ENCODE measurements around the gene ZNF552.
A peak's percentile ranks its signal among the peaks of the same experiment; 100 is the strongest.
"Not testable (repeated sequence)": the region's sequence is repeated elsewhere in the genome, so short reads cannot be mapped to it uniquely, and the experiment has no call there.

The ZNF552 gene

DNA sequence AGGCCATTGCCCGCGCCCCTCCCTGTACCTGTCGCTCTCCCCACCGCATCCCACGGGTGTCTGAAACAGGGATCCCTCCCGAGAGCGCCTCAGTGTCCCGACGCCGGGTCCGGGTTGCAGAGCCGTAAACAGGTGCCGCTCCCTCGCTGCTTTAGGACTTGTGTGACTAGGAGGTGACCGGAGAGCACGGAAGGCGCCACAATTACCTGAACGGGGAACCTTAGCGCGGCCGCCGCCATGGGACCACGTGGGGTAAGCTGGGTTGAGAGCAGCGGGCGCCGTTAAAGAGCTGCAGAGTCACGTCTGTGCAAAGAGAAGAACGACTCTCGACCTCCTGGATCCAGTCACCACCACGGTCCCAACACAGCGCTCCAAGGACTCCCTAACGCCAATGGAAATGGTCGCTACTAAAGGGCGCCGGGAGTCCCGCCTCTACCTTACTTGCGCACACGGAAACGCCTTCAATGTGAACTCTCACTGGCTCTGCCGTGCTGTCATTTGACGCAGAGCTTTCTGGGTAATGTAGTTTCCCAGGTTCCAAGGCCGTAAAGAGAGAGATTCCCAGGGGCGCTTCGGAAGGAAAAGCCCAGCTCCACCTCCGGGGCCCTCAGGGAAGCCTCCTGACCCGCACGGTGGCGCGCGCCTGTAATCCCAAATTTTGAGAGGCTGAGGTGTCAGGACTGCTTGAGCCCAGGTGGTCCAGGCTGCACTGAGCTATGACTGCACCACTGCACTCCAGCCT is at the start of gene ZNF552:
Gene ZNF552 (minus strand): TSS at position 409 of the 742 bp plus-strand sequence. CDS start 170 bp downstream, at position 239.
- peak; percentile 69 for DNase-seq

DNA sequence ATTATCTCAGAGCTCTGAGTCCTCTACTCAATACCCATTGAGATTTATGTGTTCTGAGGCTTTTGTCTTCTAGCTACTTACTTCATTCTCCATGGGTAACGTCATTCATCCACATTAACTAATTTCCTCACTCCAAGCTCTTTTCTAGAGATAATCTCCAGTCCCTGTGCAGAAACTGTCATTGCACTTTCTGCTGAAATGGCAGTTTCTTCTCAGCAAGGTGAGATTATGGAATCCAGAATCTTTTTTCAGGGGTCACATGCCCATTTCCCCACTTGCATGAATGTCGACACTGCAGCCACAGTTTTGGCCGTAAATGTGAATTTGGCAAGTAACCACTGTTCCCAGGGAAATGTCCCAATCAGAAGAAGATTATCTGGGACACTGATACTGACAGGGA is 47.6 kb upstream of the ZNF552 start:
- DNase-seq, result not testable (repeated sequence)

DNA sequence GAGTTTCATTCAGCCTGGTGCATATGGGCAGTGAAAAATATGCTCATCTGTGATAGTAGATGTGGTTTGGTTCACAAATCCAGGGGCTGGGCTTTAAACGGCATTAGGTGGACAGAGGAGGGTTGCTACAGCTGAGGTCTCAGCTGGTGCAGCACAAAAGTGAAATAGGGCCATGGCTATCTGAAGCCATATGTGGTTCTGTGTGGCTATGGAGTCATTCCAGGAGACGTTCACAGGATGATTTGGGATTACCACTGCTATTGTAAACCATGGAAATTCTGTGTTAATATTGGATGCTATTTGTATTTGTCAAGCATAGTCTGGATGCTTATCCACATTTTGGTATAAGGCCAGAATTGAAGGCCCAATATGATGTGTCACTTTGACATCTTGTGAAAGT is 39.4 kb upstream of the ZNF552 start:
- DNase-seq, result not testable (repeated sequence)

DNA sequence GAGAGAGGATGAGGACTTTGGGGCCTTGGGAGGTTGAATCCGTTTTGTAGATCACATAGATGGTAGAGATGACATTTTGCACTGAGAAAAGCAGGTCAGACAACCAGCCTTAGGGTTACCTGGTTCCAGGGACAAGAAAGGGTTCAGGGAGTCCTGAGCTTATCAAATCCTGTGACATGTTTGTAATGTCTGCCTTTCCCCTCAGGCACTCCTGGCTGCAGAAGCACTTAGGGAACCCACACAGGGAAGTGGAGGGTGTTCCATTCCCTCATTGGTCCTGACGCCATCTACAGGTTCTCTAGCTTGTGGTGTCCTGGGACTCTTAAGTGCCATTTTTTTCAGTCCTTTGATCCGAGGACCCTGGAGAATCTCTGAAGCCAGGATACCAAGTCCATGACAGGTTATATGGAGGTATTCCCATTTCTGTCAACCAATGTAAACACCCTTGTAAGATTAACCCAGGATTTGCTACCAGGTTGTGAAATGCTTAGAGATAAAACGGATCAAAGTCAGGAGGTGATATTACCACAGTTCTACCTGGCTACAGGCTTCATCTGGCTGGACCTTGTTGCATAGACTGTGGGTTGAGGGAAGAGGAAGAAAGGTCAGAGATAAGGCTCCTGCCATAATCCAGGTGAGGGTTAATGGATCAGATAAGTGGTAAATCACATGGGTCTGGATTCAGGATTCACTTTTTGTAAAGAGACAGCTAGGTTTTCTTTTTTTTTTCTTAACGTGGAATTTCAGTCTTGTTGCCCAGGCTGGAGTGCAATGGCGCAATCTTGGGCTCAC is 37.3 kb upstream of the ZNF552 start:
- DNase-seq, result not testable (repeated sequence)

DNA sequence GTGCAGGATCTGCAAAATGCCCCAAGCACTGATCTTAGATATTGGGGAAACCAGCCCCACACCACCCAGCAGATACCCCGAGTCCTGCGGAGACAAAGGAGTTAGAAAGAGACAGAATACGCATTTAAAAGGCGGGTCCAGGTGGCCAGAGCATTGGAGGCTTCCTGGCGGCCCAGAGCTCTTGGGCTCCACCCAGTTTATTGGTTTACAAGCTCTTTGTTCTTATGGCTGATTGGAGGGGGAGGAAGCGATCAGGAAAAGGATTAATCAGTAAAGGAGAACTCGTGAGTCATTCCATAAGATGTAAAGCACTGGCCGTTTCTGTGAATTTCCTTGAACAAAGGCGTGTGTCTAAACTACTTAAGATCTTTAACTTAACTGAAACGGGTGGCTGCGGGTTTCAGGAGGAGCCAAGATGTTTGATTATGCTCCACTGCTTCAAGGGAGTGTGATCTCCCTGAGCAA is 35.9 kb upstream of the ZNF552 start:
- no peak for DNase-seq

DNA sequence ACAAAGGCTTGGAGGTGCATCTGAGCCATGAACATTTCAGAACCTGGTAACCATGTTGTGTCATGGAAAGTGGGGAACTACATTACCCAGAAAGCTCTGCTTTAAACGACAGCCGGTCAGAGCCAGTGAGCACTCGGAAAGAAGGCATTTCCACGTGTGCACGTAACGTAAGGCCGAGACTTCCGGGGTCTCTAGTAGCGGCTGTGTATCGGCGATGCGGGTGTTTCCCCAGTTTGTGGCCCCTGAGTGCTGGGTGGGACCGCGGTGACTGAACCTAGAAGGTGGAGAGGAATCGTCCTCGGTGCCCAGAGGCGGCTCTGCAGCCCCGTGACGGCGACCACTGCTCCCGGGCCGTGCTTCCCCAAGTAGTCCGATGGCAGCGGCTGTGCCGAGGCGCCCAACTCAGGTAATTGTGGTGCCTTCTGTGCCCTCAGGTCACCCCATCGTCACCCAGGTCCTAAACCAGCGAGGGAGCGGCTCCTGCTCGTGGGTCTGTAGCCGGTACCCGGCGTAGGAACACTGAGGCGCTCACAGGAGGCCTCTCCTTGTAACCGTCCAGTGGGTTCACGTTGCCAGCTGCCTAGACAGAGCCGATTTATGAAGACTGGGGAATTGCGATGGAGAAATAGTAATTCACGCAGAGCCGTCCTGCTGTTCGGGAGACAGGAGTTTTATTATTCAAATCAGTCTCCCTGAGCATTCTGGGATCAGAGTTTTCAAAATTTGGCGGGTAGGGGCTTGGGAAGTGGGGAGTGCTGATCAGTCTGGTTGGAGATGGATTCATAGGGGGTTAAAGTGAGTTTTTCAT is 35.2 kb upstream of the ZNF552 start, which contains the start of gene ZNF587:
Gene ZNF587 (plus strand): TSS at position 194 of the 808 bp plus-strand sequence. CDS start 180 bp downstream, at position 374.
- peak; percentile 49 for DNase-seq

DNA sequence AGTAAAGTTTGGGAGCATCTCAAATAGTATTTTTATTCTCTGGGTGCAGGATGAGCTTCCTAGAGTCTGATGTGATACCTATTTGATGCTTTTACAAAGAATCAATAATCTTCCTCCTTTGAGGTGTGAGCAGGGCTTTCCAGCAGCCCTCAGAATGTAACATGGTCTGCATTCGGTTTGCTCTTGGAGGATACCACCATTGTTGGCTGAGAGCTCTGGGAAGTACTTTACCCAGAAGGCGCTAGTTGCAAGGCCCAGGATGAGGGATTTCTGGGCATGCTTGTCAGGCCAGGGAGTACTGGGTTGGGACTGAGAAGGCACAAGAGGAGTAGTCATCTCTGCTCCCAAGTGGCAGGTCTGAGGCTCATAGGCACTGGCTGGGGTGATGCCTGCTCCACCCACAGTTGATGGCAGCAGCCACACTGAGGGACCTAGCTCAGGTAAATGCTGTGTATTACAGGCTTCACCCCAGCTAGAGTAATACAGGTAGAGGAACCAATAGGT is 34.5 kb upstream of the ZNF552 start:
- DNase-seq, result not testable (repeated sequence)

DNA sequence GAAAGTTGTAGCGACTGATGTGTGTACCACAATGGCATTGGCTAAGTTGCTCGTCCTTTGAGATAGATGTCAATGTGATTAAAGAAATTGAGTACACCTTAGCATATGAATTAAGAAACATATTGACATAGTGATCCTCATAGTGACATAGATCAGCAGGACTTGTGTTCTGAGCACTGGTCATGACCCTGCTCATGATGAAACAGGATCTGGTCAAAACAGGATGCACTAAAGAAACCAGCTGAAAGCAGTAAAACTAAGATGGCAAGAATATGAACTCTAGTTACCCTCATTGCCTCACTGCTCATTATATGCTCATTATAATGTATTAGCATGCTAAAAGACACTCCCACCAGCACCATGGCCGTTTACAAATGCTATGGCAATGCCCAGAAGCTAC is 32.5 kb upstream of the ZNF552 start:
- not testable (repeated sequence) for DNase-seq

DNA sequence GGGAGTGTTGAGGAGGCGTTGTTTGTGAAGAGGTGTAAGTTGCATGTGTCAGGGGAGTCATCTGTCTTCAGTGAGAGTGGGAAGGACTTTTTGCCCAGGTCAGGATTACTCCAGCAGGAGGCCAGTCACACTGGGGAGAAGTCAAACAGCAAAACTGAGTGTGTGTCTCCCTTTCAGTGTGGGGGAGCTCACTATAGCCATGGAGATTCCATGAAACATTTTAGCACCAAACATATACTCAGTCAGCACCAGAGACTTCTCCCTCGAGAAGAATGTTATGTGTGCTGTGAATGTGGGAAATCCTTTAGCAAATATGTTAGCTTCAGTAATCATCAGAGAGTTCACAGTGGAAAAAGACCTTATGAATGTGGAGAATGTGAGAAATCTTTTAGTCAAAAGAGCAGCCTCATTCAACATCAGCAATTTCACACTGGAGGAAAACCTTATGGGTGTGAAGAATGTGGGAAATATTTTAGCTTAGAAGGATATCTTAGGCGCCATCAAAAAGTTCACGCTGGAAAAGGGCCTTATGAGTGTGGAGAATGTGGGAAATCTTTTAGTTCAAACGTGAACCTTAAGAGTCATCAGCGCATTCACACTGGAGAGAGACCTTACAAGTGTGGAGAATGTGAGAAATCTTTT is 26.5 kb upstream of the ZNF552 start:
- DNase-seq, result no peak

DNA sequence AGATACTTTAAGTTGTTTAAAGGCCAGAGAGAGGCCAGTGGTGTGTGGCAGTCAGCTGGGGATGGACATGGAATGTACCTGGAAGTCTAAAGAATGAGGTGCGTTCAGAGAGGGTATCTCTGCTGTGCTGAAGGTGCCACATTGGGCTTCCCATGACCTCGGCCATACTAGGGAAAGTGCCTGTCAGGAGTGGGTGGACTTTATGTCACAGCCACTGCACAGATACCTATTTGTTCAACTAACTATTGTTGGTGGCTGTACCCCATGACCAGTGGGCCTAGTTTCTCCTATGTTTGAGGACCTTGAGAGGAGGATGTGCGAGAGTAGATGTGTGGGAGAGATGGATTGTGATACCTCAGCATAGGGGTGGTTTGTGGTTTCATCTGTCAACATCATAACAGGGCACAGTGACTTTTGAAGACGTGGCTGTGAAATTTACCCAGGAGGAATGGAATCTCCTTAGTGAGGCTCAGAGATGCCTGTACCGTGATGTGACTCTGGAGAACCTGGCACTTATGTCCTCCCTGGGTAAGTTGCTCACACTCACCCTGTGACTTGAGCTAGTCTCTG is 24.0 kb upstream of the ZNF552 start:
- DNase-seq, result not testable (repeated sequence)

DNA sequence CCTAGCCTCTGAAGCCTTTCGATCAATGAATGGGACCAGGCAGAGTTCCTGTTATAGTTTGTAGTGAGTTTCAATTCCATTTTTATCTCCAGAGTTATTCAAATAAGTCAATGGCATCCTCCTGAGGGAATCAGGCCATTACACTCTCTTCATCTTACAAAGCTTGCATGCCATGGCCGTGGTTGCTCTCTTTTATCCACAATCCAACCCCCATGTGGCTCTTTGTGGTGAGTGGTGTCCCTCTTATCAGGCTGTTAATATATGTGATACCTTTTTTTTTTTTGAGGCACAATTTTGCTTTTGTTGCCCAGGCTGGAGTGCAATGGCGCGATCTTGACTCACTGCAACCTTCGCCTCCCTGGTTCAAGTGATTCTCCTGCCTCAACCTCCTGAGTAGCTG is 22.3 kb upstream of the ZNF552 start:
- not testable (repeated sequence) for DNase-seq

DNA sequence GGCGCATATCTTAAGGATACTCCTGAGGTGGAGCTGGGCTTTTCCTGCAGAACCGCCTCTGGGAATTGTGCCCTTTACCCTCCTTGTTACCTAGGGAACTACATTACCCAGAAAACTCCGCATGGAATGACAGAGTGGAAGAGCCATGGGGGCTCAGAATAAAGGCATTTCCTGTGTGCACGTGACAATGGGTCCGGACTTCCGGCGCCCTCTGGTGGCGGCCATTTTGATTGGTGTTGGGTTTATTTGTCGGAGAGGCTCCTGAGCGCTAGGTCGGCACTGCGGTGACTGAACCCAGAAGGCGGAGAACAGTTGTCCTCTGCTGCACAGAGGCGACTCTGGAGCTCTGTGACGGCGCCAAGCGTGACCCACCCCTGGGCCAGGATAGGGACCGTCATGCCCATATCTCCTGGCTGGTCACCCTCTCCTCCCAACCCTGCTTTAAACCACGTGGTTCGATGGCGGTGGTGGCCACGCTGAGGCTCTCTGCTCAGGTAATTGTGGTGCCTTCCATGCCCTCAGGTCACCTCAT is 15.4 kb upstream of the ZNF552 start, which contains the start of gene ZNF587B:
Gene ZNF587B (plus strand): TSS at position 229 of the 532 bp plus-strand sequence. CDS start 230 bp downstream, at position 459.
- no peak for DNase-seq

DNA sequence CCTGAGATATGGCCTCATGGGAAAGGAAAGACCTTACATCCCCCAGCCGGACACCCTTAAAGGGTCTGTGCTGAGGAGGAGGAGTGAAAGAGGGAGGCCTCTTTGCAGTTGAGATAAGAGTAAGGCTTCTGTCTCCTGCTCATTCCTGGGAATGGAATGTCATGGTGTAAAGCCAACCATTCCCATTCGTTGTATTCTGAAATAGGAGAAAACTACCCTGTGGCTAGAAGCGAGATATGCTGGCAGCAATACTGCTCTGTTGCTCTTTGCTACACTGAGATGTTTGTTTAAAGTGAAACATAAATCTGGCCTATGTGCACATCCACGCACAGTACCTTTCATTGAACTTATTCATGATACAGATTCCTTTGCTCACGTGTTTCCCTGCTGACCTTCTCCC is 14.6 kb upstream of the ZNF552 start:
- no peak for DNase-seq

DNA sequence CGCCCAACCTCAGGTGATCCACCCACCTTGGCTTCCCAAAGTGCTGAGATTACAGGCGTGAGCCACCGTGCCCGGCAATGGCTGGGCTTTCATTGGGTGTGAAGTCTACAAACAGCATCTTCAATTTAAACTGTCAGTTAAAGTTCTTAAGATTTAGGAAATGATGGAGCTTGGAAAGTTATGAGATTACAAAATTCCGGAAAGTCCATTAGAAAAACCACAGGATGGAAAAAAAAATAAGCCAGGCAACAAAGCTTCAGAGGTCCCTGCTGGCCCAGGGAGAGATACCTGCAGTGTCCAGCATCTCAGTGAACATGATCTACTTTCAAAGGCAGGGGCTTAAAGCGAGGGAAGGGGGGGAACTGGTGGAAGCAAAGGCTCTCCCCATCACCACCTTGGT is 10.8 kb upstream of the ZNF552 start:
- no peak for DNase-seq

DNA sequence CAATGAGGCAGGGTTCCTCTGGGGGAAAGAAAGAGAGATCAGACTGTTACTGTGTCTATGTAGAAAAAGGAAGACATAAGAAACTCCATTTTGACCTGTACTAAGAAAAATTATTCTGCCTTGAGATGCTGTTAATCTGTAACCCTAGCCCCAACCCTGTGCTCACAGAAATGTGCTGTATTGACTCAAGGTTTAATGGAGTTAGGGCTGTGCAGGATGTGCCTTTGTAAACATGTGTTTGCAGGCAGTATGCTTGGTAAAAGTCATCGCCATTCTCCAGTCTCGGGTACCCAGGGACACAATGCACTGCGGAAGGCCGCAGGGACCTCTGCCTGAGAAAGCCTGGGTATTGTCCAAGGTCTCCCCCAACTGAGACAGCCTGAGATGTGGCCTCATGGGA is 8.9 kb upstream of the ZNF552 start:
- not testable (repeated sequence) for DNase-seq

DNA sequence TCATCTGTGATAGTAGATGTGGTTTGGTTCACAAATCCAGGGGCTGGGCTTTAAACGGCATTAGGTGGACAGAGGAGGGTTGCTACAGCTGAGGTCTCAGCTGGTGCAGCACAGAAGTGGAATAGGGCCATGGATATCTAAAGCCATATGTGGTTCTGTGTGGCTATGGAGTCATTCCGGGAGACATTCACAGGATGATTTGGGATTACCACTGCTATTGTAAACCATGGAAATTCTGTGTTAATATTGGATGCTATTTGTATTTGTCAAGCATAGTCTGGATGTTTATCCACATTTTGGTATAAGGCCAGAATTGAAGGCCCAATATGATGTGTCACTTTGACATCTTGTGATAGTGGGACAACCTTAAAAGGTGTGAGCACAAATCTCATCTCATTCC is 8.4 kb upstream of the ZNF552 start:
- DNase-seq, result not testable (repeated sequence)

DNA sequence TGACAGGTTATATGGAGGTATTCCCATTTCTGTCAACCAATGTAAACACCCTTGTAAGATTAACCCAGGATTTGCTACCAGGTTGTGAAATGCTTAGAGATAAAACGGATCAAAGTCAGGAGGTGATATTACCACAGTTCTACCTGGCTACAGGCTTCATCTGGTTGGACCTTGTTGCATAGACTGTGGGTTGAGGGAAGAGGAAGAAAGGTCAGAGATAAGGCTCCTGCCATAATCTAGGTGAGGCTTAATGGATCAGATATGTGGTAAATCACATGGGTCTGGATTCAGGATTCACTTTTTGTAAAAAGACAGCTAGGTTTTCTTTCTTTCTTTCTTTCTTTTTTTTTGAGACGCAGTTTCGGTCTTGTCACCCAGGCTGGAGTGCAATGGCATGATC is 6.8 kb upstream of the ZNF552 start:
- not testable (repeated sequence) for DNase-seq

DNA sequence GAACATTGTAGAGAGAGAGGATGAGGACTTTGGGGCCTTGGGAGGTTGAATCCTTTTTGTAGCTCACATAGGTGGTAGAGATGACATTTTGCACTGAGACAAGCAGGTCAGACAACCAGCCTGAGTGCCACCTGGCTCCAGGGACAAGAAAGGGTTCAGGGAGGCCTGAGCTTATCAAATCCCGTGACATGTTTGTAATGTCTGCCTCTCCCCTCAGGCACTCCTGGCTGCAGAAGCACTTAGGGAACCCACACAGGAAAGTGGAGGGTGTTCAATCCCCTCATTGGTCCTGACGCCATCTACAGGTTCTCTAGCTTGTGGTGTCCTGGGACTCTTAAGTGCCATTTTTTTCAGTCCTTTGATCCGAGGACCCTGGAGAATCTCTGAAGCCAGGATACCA is 6.4 kb upstream of the ZNF552 start:
- not testable (repeated sequence) for DNase-seq

DNA sequence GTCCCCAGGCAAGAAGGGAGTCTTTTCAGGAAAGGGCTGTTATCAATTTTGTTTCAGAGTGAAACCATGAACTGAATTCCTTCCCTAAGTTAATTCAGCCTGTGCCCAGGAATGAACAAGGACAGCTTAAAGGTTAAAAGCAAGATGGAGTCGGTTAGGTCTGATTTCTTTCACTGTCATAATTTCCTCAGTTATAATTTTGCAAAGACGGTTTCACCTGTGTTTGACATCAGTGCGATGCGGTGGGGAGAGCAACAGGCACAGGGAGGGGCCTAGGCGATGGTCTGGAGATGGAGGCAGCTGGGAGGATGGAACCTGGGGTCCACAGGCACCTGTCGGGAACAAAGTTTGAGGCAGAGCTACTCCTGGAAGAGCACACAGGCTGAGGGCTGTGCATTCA is 5.9 kb upstream of the ZNF552 start:
- DNase-seq, result no peak

DNA sequence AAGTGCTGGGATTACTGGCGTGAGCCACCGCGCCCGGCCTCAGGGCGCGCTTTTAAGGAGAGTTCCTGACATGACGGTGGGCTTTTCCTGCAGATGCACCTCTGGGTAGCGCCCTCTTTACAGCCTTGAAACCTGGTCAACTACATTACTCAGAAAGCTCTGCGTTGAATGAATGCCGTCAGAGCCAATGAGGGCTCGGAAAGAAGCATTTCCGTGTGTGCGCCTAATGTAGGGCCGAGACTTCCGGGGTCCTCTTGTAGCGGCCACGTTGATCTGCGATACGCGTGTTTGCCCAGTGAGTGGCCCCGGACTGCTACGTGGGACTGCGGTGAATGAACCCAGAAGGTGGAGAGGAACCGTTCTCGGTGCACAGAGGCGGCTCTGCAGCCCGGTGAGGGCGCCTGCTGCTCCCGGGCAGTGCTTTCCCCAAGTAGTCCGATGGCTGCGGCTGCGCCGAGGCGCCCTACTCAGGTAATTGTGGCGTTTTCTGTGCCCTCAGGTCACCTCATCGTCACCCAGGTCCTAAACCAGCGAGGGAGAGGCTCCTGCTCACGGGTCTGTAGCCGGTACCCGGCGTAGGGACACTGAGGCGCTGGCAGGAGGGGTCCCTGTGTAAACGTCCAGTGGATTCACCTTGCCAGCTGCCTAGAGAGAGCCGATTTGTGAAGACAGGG is 4.9 kb upstream of the ZNF552 start:
- DNase-seq, result peak; percentile 80

DNA sequence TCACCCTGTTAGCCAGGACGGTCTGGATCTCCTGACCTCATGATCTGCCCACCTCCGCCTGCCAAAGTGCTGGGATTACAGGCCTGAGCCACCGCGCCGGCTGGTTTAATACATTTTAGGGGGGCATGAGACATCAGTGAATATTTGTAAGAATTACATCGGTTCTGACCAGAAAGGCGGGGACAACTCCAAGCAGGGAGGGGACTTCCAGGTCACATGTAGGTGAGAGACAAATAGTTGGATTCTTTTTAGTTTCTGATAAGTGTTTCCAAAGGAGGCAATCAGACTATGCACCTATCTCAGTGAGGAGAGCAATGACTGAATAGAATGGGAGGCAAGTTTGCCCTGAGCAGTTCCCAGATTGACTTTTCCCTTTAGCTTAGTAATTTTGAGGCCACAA is 3.7 kb upstream of the ZNF552 start:
- DNase-seq, result no peak
